GM19043 (cell line): ENCODE data around the gene ATP10A.
"Not testable (repeated sequence)": the region's sequence is repeated elsewhere in the genome, so short reads cannot be mapped to it uniquely, and the experiment has no call there.

ENCODE experiments used
- ATAC-seq: cut with Tn5 transposase; IDR thresholded peaks from one replicate; pipeline ENCODE4 v1.9.1; 2021; ENCODE audit warnings: low read depth; ENCODE audit not compliant: unreplicated experiment

Gene ATP10A

DNA sequence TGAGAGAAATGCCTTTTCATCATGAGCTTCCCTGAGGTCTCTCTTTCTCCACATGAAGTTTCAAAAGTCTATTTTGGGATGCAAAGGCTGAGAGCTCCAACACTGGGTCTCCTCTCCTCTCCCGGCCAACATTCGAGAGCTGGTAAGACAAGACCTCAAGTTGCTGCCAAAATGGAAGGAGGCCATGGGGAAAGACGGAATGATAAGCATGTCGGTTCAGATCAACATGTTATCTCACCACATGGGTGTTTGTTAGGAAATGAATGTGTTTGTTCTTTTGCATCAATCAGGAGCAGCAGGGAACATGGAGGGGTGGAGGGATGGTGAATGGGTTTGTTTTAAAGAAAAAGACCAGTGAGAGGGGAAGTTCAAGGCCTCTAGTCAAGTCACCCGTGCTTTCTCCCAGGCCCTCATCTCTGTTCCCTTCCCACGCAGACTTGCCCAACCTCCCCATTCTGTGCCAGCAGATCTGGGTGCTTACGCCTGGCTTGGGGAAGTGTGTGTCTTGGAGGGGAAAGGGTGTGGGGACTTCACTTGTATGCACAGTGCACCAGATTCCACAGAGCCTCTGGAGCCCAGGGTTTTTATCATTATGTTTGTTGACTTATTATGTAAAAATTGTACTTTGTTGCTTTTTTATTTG lies 23.5 kb upstream of the ATP10A start:
- no peak for ATAC-seq

DNA sequence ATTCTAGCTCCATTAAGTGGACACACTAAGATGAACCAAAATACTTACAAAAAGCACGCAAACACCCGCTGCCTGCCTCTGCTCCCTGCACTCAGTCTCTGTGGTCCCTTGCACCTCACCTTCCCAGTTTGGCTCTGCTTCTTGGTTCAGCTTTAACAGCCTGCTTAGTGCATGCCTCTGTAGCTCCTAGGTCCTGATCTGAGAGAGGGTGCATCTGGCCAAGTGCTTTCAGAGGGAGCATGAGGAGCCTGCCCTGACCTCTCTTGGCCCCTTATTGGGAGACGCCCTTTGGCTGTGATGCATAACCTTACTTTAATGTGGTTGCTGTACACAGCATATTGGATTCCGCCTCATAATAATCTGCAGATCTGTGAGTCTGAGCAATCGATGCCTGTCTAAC lies 21.2 kb upstream of the ATP10A start:
- ATAC-seq, result no peak

GRCh38 chr15:25883463-25884259 lies 20.5 kb upstream of the ATP10A start:
- ATAC-seq, result no peak

GRCh38 chr15:25882466-25882865 lies 19.3 kb upstream of the ATP10A start:
- no peak for ATAC-seq

GRCh38 chr15:25880877-25881276 lies 17.8 kb upstream of the ATP10A start:
- ATAC-seq, result not testable (repeated sequence)

DNA sequence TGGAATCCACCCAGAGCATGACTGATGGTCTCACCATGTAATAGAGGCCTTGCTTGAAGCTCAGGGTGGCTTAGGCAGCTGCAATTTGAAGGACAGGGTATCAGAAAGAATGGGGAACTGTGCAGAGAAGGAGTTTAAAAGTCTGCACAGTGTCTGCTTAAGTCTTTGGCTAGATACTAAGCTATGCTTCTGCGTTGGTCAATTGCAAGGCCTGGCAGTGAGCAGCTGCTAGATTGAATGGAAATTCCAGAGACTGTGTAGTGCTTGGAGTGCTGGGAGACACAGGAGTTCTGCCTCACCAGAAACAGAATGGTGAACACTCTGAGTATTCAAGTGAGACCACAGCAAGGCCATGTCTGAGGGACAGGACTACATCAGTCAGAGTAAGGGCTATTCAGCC lies 17.3 kb upstream of the ATP10A start:
- no peak for ATAC-seq

- ATAC-seq, result no peak
Observed at GRCh38 chr15:25879438-25879837, 16.3 kb upstream of the ATP10A start.

- ATAC-seq, result no peak
Observed at GRCh38 chr15:25877681-25878080, 14.6 kb upstream of the ATP10A start.

DNA sequence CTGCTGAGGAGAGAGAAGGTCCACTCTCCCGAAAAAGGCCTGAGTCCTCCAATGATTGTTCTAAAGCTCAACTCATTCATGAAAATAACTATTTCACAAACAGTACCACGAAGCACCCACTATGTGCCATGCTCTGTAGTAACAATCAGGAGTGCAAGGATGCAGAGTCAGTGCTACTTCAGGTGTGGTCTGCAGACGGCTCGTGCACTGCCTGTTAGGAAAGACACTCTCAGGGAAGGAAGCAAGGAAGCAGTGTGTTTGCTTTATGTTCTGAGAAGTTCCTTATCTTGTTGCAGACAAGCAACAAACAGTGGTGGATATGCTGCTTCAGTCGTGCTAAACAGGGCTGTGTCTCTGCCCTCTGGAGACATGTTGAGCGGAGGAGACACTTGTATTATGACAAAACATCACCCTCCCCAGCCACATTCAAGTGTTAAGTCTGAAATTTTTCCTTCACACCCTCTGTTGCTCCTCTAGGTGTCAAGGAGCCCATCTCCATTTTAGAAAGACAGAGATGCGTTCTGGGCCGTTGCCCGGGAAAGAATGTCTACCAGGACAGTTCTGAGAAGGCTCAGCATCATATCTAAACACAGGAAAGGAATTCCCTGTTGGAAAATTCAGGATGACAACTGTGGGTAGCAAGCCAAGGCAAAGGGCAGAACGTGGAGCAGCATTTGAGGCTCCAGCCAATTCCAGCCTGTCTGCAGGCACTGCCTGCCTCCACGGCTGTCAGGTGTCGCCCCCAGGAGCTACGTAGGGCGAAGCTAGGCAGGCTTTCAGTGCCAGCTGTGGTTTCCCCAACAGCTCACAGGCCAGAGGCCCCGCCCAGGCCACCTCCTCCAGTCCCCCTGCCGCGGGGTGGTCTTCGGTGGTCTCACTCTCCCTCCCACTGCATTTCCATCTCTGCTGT lies 13.4 kb upstream of the ATP10A start:
- no peak for ATAC-seq

DNA sequence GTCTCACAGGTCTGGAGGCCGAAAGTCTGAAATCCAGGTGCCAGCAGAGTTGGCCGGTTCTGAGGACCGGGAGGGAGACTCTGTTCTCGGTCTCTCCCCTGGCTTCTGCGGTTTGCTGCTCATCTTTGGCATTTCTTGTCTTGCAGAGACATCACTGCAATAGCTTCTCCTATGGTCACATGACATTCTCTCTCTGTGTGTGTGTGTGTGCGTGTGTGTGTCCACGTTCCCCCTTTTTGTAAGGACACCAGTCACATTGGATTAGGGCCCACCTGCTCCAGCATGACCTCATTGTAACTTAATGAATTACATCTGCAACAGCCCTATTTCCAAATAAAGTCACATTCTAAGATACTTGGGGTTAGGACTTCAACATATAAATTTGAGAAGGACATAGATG lies 12.4 kb upstream of the ATP10A start:
- ATAC-seq, result no peak

- ATAC-seq, result no peak
Observed at GRCh38 chr15:25874379-25874778, 11.3 kb upstream of the ATP10A start.

DNA sequence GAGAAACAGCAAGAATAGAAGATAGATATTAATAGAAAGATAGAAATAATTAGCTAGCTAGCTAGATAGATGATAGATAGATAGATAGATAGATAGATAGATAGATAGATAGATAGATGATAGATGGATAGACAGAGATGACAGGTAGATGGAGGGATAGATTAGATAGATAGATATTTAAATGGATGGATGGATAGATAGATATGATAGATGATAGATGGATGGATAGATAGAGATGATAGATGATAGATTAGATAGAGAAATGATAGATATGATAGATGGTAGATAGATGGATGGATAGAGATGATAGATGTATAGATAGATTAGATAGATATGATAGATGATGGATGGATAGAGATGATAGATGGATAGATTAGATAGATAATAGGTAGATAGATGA lies 8.3 kb upstream of the ATP10A start:
- no peak for ATAC-seq

DNA sequence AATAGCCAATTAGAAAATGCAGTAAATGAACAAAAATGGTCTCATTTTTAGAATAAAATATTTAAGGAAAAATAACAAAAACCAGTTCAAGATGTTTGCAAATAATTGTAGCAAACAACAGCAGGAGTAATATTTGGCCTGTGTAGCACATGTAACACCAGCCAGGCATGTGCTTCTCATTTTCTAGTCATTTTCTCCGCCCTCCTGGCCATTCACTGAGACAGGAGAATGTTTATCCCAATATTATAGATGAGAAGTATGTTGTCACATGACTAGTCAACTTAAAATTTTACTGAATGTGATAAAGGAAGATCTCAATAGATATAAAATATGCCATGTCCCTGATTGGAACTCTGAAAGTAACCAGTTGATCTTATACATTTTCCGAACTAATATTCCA lies 7.8 kb upstream of the ATP10A start:
- ATAC-seq, result no peak

- no peak for ATAC-seq
Observed at GRCh38 chr15:25869701-25870100, 6.6 kb upstream of the ATP10A start.

DNA sequence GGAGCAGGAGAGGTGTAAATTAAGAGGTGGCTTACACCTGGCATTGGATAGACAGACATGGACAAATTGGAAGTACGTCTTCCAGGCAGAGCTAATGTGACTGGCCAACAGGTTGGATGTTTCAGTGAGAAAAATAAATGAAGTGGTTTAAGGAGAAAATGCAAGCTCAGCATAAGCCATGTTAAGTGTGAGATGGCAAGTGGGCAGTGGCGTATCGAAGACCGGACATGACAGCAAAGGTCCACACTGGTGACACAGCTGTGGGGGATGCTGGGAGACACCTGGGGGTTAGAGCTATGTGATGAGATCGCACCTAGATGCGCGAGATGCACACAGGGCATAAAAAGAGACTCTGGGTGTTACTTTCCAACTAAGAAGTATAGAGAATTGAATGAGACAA lies 3.7 kb upstream of the ATP10A start:
- ATAC-seq, result no peak

- ATAC-seq, result no peak
Observed at GRCh38 chr15:25866251-25866650, 3.1 kb upstream of the ATP10A start.

DNA sequence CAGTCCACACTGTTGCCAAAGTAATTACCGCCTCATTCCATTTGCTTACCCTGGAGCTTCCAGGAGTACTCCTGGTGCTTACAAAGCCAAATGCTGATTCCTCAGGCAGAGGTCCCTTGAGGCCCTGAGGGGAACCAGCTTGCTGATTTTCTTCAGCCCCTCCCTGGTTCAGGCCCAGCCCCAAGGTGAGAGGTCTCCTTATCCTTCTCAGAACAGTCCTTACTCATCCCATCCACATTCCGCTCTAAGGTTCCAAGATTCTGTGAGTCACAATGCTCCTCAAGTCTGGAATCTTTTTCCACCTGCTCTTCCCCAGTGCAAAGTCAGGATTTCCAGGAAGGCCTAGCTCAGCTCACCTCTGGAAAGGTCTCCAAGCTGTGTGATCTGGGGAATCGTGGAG lies 1.8 kb upstream of the ATP10A start:
- no peak for ATAC-seq

DNA sequence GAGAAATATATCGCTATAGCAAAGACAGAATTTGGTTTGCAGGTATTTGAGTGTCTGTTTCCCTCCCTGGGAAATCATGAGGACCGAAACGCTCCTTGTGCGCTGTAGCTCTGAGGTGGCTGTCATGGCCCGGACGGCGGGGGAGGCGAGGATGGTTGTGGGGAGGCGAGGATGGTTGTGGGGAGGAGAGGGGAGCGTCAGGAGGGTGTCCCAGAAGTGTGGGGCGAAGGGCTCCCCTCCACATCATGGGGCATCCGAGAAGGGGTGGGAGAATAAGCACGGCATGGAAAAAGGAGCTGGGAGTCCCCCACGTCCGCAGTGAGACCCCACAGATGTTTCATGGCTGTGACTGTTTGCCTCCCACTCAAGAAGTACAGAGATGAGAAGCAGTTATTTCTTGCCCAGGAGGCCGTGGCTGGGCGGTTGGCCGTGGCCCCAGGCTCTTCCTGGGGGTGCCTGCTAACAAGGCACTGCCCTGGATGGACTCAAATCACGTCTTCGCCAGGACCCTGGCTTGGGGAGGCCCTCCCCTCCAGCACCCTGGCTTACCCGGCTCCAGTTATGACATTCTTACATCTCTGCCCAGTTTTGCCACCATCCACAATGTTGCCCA lies 947 bp upstream of the ATP10A start:
- no peak for ATAC-seq

GRCh38 chr15:25862472-25863110 lies 536 bp downstream of the ATP10A start:
- ATAC-seq, result no peak

DNA sequence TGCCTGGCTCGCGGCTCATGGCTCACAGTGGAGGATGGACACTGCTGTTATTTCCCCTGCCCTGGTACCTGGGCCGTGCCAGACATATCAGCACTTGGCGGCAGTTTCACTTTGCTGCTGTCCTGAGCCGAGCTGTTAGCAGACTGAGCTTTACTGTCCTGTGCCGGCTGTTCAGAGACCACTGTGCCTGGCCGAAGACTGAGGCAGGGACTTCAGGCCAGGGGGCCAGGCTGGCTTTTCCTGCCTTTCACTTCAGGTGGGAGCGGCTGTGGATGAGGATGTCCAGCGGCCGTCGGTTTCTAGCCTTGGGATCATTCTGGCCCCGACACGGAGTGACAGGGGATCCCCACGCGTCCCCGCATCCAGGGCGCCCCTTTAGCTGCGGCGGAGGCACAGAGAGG lies 1.1 kb downstream of the ATP10A start:
- no peak for ATAC-seq
